D341Med (cell line): ENCODE results near the gene RPS6KA1.
"Not testable (repeated sequence)": the region's sequence is repeated elsewhere in the genome, so short reads cannot be mapped to it uniquely, and the experiment has no call there.

Experiments used
- DNase-seq: peaks from one replicate; pipeline ENCODE4 v3.0.0; 2012; ENCODE audit warnings: low spot score

The RPS6KA1 gene

DNA sequence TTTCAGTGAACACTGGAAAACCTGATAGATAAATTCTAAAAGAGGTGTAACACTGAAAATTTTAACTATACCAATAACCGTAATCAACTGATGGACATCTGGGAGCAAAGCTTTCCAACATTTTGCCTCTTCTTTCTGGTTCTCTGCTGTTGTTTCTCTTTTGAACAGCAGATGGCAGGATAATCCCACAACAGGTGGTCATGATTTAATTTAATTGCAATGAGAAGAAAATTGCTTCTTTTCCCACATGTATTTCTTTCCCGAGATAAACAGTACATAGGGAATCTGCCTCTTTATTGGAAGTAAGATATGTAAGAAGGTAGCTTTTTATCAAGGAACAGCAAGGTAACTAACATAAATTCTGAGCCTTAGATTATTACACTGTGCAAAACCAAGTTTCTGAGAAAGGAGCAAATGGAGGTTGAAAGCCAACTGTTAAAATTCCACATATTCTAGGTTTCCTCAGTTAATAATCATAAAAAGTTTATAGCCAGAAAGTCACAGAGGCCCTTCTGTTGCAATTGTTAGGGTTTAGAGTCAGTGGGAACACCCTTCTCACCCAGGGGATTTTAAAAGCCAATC is 72.9 kb downstream of the RPS6KA1 start:
- DNase-seq = peak; percentile 49

DNA sequence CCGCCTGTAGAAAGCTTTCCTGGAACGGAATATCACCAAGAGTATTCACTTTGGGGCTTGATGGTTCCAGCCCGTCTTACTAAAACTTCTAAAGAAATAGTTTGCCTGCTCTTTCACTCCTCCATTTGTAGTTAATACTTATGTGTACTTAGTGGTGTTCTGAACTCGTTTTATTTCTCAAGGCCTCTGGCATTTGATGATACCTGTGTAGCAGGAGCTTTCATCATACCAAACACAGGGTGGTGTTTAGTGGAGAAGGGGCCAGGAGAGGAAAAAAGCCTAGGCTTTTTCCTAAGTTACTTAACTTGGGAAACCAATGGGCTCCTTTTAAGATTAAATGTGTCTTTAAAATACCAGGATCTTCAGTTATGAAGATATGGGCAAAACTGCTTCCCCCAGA is 74.3 kb downstream of the RPS6KA1 start:
- DNase-seq = no peak

DNA sequence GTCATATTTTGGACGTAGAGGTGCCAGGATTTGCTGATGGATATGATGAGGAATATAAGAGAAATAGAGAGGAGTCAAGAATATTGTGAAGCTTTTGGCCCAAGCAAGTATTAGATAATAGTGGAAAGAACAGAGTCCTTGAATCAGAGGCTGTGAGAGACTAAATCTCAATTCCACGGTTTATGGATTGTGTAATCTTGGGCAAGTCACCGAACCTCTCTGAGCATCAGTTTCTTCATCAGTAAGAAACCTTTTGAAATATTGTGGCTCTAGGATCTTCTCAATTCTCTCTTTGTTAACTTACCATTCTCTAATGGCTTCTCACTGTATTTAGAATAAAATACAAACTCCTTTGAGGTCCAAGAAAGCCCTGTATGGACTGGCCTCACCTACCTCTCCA is 77.6 kb downstream of the RPS6KA1 start:
- DNase-seq = no peak

GRCh38 chr1:26608895-26609294 is 79.3 kb downstream of the RPS6KA1 start:
- no peak for DNase-seq

GRCh38 chr1:26610781-26611180 is 81.2 kb downstream of the RPS6KA1 start:
- no peak for DNase-seq

GRCh38 chr1:26612627-26613026 is 83.1 kb downstream of the RPS6KA1 start:
- DNase-seq = not testable (repeated sequence)

DNA sequence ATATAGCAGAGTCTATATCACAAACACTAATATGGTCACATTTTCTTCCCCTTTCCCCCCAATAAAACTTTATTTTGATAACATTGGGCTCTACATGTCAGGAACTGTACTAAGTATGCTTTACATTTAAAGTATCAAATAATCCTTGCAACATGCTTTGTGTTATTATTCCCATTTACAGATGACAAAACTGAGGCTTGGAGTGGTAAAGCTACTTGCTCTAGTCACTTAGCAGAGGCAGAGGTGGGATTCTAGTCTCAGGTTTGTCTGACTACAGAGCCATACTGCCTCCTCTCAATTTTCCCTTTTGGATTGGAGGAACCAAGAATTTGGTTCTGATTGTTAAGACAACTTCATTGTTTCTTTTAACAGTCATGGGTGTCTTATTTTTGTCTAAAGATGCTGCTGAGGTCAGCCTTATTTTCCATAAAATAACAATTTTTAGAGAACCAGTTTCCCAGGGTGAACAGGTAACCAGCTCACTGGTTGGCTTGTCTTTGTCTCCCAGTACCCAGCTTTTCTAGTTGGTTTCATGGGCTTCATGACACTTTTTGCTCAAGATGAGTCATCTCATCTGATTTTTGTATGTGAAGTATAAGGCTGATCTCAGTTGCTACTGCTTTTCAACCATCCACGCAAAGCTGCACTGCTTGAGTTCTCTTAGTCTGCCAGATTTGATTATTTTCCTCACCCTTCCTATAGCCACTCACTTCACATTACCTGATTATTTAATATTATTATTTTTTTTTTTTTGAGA is 85.3 kb downstream of the RPS6KA1 start:
- DNase-seq = no peak

GRCh38 chr1:26616881-26617280 is 87.3 kb downstream of the RPS6KA1 start:
- no peak for DNase-seq

DNA sequence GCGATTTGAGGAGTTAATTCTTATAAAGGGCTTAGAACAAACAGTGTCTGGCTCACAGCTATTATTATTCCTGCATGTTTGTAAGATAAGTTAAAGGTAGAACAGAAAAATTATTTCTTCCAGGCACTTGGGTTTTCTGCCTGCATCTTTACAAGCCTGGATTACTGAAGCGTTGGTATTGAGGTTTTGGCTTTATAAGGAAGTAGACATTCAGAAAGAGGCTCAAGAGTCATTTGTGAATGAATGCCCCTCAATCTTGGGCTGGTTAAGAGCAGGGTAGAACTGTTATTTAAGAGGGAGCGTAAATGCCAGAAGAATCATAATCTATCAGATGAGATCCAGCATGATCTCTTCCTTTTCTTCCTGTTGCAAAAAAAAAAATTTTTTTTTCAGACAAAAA is 89.0 kb downstream of the RPS6KA1 start:
- DNase-seq = no peak
